NCI-H2196 treated with DMSO at 0.1 percent for 48 hours (cell line): Measurements from ENCODE around the gene SLC9A9.

Source experiments
- DNase-seq: peaks from one replicate; lab custom pipeline; 2025; ENCODE audit not compliant: unreplicated experiment; lab: John Stamatoyannopoulos, UW

Gene SLC9A9

GRCh38 chr3:143763564-143764162, 84.6 kb downstream of the SLC9A9 start:
- no peak for DNase-seq

GRCh38 chr3:143757691-143758090, 90.6 kb downstream of the SLC9A9 start:
- no peak for DNase-seq

GRCh38 chr3:143755978-143756377, 92.3 kb downstream of the SLC9A9 start:
- no peak for DNase-seq

- no peak for DNase-seq
Measured at GRCh38 chr3:143754090-143754489, 94.2 kb downstream of the SLC9A9 start.

DNA sequence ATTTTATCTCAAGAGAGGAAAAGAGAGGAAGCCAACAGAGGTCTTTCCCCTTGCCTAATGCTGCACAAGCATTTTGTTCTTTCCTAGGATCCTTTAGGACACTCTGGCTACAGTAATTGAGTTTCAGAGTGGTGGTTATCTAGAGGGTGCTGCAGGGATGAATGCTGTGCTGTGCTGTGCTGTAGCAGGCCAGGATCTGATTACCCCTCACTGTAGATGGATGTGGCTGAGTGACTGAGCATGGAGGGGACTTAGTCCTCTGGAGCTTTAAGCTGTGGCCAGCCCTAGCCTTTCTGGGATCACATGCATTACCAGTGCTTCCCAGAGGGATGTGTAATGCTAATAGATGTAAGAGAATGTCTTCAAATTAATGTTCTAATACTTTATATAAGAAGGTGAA, 94.8 kb downstream of the SLC9A9 start:
- no peak for DNase-seq

- DNase-seq = no peak
Measured at GRCh38 chr3:143753006-143753405, 95.3 kb downstream of the SLC9A9 start.

DNA sequence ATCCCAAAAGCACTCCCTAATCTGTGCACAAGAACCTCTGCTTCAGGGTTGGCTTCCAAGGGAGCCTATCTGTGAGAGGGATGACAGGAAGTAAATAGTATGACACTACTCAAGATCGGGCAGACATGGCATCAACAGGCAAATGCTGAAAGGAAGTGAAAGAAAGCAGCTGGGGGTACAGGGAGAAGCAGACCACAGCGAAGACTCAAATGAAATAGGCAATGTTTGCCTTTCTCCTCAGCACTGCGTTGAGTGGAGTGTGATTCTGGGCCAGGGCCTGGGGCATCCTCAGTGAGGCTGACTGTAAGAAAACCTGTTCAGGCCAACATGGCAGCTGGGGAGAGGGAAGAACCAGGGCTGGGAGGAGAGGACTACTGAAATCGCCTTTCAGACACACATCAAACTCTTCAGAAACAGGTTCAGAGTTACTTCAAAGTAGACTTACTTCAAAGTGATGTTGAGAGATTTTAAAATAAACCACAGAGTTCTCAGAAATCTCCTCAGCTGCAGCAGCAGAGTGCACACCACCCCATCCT, 96.6 kb downstream of the SLC9A9 start:
- no peak for DNase-seq

- DNase-seq = no peak
Measured at GRCh38 chr3:143750841-143751240, 97.4 kb downstream of the SLC9A9 start.

GRCh38 chr3:143749926-143750325, 98.3 kb downstream of the SLC9A9 start:
- no peak for DNase-seq

DNA sequence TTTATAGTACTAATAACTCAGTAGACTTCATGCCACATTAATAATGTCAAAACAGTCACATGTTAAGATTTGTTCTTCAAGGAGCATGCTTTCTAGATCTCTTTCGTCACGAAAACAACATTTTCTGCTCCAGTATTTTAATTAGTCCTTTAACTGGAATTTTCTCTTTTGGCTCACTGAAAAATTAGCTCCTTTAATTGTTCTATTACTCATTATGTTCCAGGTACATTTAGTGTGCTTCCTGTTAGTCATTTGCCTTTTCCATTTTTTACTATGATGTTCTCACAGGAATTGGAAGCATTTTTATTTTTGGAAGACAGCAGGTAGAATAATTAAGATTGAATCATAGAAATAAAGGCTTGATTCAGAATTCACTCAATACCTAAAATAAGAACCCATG, 111.2 kb downstream of the SLC9A9 start:
- no peak for DNase-seq

- no peak for DNase-seq
Measured at GRCh38 chr3:143736205-143736997, 111.9 kb downstream of the SLC9A9 start.

DNA sequence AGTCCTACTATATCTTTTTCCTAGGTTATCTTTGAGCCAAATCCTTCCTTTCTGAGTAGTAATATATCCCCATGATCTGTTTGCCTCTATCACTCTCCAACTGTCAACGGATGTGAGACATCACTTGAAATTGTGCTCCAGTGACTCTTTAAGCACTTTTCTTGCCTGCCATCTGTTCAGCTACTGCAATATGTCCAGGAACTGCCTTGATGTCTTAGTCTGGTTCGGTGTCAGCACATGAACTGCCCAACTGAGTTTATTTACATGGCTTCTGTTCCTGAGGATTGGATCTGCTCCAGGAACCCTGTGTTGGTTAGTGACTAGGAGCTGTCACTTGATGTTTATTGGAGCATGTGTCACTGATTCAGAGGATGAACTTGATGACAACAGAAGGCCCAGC, 116.5 kb downstream of the SLC9A9 start:
- DNase-seq = no peak

GRCh38 chr3:143731320-143731719, 116.9 kb downstream of the SLC9A9 start:
- DNase-seq = no peak

GRCh38 chr3:143727391-143727790, 120.9 kb downstream of the SLC9A9 start:
- no peak for DNase-seq

DNA sequence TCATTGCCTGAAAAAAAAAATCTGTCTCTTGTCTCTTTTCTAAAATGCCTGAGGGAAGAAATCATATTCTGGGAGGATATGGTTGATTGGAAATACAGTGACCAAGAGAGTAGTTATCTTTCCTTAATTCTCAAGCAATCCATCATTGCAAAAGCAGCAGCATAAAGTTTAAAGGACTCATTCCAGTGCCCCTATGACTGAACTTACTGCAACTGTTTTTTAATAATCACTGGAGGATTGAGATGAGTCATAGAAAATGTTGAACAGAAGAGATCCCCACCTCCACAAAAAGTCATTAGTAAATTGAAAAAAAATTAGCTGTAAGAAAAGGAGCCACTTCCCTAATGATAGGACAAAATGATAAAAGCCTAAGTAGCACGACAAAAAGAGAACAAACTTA, 121.5 kb downstream of the SLC9A9 start:
- DNase-seq = no peak

- DNase-seq = no peak
Measured at GRCh38 chr3:143720381-143720780, 127.9 kb downstream of the SLC9A9 start.

GRCh38 chr3:143718463-143718862, 129.8 kb downstream of the SLC9A9 start:
- DNase-seq = no peak

GRCh38 chr3:143716731-143717130, 131.5 kb downstream of the SLC9A9 start:
- no peak for DNase-seq

DNA sequence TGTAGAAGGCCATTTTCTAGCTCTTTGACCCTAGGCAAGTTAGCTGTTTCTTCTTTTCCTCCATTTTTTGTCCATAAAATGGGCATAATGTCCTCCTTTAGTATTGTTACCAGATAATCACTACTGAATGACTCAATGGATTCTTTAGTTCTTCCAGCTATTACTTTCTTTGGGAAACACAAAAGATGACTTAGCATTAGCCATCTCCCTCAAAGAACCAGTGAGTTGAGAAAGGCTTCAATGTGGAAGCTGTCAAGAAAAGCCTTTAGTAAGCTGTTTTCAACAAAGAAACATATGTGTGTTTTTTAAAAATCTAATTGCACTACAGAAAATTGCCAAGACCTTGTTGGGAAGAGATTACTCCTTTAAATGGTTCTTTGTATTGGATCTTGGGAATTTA, 135.7 kb downstream of the SLC9A9 start:
- DNase-seq = no peak

GRCh38 chr3:143707848-143708247, 140.4 kb downstream of the SLC9A9 start:
- no peak for DNase-seq

GRCh38 chr3:143700431-143700975, 147.8 kb downstream of the SLC9A9 start:
- DNase-seq = no peak

DNA sequence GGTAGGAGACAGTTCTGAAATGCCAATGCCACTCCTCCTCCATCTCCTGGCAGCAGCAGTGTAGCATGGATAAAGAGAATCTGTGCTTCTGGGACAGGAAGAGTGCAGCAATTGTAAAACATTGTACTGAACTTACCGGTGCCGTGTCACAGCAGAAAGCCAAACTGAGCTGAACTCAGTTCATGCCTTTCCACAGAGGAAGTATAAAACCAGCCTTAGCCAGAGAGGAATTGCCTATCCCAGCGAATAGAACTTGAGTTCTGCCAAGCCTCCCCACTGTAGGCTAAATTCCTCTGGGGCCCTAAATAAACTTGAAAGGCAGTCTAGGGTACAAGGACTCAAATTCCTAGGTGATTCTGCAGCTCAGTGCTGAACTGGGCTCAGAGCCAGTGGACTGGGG, 148.8 kb downstream of the SLC9A9 start:
- DNase-seq = no peak
